ENCODE results near the gene RABGAP1L.
"Not testable (repeated sequence)": the region's sequence is repeated elsewhere in the genome, so short reads cannot be mapped to it uniquely, and the experiment has no call there.

RABGAP1L gene

DNA sequence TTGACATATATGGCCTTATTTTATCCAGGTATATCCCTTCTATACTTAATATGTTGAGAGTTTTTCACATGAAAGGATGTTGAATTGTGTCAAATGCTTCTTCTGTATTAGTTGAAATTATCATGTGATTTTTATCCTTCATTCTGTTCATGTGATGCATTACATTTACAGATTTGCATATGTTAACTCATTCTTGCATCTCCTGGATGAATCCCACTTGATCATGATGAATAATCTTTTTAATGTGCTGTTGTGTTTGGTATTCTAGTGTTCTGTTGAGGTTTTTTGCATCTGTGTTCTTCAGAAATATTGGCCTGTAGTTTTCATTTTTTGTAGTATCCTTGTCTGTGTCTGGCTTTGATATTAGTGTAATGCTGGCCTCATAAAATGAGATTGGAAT lies 150.2 kb downstream of the RABGAP1L start:
- no peak for DNase-seq

DNA sequence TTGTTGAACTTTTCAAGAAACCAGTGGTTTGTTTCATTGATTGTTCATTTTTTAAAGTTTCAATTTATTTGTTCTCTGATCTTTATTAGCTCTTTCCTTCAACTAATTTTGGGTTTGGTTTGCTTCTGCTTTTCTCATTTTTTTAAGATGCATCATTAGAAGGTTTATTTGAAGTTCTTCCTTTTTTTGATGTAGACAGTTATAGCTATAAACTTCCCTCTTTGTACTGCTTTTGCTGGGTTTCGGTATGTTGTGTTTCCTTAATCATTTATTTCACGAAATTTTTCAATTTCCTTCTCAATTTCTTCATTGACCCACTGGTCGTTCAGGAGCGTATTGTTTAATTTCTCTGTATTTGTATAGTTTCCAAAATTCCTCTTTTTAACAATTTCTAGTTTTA lies 155.1 kb downstream of the RABGAP1L start:
- DNase-seq, result no peak

DNA sequence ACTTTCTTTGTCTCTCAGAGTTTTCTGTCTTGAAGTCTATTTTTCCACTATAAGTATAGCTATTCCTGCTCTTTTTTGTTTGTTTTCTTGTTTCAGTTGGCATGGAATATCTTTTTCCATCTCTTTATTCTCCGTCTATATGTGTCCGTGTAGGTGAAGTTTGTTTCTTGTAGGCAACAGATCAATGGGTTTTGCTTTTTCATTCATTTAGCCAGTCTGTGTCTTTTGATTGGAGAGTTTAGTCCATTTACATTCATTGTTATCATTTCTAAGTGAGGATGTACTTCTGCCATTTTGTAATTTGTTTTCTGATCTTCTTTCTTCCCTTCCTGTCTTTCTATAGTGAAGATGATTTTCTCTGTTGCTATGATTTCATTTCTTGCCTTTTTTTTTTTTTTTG lies 155.9 kb downstream of the RABGAP1L start:
- no peak for DNase-seq

DNA sequence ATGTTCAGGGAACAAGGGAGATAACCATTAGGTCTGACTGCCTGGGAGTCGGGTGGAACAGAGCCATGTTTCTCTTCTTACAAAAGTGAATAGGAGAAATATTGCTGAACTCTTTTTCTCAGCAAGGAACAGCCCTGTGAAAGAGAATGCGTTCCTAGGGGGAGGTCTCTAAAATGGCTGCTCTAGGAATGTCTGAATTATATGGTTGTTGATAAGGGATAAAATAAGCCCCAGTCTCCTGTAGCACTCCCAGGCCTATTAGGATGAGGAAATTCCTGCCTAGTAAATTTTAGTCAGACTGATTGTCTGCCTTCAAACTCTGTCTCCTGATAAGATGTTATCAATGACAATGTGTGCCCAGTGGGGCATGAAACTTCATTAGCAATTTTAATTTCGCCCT lies 161.6 kb downstream of the RABGAP1L start:
- not testable (repeated sequence) for DNase-seq

DNA sequence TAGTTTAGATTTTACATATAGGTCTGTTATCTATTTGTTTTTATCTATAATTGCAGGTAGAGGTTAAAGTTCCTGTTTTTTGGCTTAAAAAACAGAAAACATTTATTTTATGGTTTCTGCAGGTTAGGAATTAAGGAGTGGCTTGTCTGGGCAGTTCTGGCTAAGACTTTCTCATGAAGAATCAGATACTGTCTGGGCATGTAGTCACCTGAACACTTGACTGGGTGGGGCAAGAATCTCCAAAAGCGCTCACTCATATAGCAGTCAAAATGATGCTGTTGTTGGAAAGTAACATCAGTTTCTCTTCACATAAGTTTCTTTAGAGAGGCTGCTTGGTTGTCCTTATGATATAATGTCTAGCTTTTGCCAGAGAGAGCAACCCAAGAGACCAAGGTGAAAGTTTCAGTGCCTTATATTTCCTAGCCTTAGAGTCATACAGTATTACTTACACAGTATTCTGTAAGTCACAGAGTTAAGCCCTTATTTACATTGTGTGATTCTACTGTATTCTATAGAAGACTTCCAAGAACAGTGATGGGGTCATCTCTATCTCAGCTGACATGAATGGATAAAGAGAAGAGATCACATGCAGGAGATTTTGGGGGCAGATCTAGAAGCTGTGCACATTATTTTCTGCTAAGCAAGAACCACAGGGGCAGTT lies 163.0 kb downstream of the RABGAP1L start:
- no peak for DNase-seq

DNA sequence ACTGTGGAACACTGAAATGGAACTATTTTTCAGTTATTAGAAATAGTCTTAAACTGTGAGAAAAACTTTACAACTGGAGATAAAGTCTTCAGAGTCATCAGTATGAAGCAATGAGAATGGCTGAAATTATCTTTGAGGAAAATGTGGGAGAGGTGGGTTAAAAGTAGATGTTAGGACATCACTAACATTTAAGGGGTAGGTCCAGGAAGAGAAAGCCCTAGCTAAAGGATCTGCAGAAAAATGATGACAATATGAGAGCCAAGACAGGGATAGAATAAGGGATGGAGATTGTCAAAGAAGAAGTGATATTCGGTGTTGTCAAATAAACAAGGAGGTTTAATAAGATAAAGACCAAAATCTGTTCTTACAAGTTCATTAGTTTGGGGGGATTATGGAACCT lies 165.2 kb downstream of the RABGAP1L start:
- DNase-seq, result no peak

DNA sequence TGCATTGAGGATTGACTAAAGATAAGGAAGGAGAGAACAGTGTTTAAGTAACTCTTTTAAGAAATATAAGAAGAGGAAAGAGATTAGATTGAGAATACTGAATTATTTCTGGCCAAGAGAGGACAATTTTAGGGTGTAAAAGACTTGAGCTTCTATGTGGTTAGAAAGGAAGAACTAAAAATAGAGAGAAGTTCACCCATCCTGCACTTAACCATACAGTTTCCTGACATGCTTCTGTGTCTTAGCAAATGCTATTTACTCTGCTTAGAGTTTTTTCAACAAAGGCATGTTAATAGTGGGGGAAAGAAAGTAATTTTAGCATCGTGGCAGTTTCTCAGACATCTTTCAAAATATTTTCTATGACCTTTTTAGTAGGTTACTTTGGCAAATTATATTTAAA lies 165.6 kb downstream of the RABGAP1L start:
- no peak for DNase-seq

DNA sequence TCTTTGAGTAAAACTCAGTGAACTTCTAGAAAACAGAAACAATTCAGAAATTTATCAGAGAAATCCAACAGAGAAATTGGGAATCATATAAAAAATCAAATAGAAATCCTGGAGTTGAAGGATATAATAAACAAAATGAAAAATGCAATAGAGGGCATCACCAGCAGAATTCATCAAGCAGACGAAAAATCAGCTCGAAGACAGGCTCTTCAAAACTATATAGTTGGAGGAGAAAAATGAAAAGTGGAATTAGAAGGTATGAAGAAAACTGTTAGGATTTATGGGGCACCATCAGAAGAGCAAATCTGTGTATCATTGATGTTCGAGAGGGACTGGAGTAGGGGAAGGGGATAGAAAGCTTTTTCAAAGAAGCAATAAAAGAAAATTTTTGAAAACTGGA lies 167.0 kb downstream of the RABGAP1L start:
- no peak for DNase-seq

DNA sequence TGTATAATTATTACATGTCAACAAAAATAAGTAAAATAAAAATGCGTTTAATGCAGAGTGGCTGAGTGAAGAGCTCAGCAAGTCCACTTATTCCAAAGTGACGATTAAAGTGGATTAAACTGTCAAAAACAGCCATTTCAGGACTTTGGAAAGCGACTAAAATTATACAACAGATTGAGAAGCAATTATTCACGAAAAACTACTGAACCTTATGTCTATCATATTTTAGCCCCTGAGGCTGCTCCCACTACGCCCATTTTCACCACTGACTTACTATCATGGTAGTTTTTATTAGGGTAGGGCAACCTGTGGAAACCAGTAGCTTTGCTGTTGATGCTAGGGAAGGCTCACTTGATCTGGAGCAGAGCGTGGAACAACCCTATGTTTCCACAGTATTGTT lies 174.1 kb downstream of the RABGAP1L start:
- DNase-seq, result no peak

DNA sequence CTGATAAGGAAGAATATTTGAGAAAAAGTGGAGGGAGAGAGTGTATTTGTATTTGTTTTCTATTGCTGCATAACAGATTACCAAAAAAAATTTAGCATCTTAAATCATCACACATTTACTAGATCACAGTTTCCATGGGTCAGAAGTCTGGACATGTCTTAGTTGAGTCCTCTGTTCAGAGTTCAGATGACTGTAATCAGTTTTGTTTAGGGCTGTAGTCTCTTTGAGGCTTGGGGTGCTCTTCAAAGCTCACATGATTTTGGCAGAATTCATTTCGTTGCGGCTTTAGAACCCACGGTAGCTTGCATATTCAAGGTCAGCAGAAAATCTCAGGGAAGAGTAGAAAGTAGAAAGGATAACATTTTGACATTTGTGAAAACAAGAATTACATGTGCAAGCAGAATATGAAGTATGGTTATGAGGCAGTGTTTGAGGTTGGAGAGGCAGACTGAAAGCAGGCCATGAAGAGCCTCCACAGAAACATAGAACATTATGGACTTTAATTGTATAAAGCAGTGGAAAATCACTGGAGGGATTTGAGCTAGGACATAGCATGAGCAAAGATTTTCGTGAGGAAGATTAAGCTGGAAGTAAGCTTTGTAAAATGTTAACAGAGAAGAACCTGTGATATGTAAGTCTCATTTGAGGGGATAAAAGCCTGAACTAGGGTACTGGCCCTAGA lies 177.8 kb downstream of the RABGAP1L start:
- DNase-seq, result no peak

DNA sequence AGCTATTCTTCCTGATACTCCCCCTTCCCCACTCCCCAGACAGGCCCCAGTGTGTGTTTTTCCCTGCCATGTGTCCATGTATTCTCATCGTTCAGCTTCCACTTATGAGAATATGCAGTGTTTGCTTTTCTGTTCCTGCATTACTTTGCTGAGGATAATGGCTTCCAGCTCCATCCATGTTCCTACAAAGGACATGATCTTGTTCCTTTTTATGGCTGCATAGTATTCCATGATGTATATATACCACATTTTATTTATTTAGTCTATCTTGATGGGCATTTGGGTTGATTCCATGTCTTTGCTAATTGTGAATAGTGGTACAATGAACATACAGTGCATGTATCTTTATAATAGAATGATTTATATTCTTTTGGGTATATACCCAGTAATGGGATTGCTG lies 181.1 kb downstream of the RABGAP1L start:
- DNase-seq, result not testable (repeated sequence)

DNA sequence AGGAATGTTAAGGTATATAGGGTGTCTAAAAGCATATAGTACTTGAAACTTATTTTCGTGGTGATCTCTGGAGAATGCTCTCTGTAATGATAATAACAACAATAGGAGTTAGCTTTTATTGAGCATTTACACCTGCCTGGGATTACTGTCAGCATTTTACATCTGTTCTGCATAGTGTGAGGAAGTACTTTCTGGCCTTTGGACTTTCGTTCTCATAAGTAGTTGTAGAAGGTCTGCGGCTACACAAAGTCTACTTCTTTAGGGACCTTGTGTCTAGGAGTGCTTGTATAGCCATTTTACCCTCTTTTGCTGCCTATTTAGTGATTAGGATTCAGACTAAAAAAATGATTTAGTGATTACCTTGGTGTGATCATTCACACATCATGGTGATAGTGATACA lies 184.8 kb downstream of the RABGAP1L start:
- no peak for DNase-seq

DNA sequence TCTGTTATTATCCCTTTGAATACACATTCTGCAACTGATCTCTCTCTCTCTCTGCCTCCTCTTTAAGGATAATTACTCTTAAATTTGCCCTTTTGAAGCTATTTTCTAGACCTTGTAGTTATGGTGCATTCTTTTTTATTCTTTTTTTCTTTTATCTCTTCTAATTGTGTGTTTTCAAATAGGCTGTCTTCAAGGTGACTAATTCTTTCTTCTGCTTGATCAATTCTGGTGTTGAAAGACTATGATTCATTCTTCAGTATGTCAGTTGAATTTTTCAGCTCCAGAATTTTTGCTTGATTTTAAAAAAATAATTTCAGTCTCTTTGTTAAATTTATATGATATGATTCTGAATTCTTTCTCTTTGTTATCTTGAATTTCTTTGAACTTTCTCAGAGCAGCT lies 192.8 kb downstream of the RABGAP1L start:
- DNase-seq, result no peak

DNA sequence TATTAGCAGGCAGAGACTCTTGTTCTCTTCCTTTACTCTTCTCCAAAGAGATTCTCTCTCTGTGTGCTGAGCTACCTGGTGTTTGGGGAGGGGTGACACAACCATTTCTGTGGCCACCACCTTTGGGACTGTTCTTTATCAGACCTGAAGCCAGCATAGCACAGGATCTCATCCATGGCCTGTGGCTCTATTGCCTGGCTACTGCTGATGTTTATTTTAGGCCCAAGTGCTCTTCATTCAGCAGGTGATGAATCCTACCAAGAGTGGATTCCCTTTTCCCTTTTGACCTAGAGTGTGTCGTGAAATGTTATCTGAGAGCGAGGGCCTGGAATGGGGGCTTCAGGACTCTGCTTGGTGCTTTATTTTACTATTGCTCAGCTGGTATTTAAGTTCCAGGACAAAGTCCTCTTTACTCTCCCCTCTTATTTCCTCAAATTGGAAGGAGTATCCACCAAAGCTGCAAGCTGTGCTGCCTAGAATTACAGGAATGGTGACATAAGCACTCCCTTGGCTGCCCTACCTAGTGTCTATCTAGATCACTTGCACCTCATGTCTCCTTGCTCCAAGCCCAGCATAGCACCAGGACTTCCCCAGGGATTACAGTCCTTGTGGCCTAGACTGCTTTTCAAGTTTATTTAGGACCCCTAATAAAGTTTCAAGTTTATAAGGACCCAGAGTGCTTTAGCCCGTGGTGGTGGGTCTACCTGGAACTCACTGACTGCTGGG lies 193.7 kb downstream of the RABGAP1L start:
- DNase-seq, result no peak

DNA sequence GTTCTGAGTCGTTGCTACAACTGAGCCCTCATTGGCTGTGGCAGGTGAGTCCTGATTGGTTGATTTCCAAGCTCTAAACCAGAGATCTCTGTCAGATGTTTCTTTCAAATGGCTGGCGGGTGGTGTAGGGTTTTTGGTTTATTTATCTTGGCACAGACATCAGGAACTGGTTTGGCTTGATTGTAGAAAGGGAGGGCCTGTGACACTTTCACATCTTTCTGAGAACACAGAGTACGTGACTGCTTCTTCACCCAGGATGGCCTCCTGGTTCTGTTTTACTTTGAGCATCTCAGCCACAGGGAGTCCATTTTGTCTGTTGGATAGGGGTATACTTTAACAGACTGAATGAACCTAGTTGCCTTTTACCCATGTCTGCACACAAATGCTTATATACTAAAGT lies 199.0 kb downstream of the RABGAP1L start:
- DNase-seq, result no peak

DNA sequence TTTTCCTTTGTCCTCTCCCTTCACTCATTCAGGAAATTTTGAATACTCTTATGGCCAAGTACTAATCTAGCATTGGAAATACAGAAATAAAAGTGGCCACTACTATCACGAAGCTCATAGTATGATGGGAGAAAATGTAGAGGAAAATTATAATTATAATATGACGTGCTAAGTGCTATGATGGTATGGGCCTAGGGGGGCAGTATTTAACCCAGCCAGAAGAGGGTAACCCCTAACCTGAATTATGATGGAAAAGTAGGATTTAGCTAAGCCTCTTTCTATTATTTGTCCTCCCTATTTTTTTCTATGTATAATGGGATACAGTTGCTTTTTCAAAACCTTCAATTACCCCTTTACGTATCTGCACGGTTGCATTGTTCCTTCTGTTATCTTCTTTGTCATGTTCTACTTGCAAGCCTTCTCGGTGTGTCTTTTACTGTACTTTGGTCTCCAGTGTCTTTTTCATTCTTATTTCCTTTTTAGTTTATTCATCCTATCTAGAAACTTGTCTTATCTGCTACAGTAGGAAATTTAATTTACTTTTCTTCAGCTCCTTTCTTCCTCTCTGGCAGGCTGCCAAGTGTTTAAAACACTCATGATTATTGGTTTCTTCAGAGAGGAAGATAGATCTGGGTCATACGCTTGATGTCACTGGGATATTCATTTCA lies 199.6 kb downstream of the RABGAP1L start:
- DNase-seq, result no peak

DNA sequence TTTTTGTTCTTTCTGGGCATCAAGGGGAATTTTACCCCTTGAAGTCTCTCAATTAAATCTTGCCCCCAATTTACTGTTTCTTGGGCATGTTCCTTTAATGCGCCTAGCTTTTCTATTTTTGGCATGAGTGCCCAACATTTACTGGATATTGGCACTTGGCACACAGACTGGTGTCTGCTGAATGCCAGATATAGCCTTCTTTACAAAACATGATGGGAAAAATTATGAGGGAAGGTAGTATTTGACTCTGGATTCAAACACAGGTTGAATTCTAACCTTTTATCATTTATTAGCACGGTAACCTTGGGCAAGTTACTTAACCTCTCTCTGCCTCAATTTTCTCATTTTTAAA lies 200.1 kb downstream of the RABGAP1L start:
- DNase-seq, result no peak

DNA sequence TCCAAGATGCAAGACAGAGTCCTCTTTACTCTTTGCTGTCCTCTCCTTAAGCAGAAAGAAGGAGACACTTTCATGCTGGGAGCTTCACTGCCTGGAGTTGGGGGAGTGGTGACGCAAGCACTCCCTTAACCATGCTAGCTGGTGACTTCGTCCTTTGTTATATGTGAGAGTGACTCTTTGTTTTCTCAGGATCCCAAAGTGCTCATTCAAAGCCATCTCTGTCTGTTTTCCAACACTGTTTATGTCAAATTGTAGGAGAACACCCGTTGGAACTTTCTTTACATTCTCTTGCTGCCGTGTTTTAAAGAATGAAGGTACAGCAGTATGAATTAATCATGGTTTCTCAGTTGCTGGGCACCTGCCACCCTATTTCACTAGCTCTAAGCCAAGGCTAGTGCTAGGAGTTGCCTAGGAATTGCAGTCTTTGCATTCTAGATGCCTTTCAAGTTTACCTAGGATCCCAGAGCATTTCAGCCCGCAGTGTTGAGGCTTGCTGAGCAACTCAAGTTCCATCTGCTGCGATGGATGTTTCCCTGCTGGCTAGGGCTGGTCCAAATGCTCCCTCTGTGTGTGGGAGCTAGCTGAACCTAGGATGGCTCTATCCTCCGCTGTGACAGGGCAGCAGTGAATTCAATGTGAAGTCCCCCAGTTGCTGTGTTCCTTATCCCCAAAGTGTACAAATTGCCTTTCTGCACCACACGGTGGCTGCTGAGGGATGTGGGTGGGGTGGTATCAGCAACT lies 205.8 kb downstream of the RABGAP1L start:
- no peak for DNase-seq

DNA sequence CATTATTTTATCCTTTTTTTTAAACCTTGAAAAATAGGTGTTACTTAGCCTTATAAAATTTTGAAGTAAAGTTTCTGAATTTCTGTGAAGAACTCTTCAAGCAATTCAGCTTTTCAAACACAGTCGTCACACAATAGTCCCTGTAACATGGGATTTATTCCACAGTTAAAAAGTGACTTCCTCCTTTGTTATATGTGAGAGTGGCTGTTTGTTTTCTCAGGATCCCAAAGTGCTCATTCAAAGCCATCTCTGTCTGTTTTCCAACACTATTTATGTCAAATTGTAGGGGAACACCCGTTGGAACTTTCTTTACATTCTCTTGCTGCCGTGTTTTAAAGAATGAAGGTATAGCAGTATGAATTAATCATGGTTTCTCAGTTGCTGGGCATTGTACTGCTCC lies 207.6 kb downstream of the RABGAP1L start:
- DNase-seq, result no peak

DNA sequence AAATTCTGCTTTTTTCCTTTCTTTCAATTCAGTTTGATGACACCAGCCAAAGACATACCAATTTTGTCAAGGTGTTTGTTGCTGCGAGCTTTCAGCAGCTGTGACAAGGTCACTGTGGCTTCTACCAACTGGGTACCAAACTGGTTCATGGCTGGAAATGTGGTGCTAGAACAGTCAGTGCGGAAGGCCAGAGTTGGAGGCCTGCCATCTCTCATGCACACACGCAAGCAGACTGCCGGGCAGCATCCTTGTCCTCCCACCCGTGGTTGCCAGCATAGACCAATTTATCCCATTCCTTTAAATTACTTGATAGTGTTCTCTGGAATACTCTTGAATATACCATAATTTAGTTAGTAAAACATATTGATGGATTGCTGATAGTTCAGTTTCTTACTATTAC lies 208.6 kb downstream of the RABGAP1L start:
- no peak for DNase-seq

DNA sequence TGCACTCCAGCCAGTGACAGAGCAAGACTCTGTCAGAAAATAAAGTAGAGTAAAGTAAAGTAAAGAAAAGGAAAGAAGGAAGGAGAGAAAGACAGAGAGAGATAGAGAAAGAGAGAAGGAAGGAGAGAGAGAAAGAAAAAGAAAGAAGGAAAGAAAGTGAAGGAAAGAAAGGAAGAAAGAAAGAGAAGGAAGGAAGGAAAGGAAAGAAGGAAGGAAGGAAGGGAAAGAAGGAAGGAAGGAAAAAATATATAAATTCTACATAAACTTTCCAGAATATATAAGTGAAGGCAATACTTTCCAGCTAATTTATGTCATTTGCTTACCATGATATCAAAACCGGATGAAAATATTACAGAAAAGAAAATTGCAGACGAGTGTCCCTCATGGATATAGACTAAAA lies 216.7 kb downstream of the RABGAP1L start:
- DNase-seq, result no peak

DNA sequence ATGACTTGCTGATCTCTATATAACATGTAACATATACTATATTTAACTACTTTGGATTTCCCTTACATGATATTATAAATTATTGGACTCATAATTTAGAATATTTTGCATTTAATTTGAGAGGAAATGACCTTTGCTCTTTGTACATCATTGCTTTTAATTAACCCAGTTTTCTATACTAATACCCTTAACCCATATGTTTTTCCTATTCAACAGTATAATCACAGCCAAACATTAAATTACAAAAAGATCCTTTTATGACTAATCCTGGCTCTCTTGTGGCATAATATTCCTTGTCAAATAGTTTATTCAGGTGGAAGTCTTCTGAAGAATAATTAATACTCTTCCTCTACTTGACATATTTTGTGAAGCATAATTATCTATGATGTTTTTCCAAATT lies 232.4 kb downstream of the RABGAP1L start:
- no peak for DNase-seq

DNA sequence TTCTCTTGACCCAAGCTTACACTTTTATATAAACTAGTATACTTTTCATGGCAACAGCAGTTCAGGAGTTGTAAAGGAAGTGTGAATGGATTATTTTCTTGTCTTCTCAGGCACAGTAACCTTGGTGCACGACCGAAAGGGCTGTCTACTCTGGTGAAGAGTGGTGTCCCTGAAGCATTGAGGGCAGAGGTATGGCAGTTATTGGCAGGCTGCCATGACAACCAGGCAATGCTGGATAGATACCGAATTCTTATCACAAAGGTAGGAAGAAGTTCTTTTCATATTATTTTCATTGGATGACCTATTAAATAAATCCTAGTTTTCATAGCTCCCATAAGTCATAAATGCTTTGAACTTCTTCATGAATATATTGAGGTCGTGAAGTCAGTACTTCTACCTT lies 234.6 kb downstream of the RABGAP1L start:
- DNase-seq, result no peak
